GM18517 (cell line): Measurements from ENCODE around the gene ATXN2.
"Not testable (repeated sequence)": the region's sequence is repeated elsewhere in the genome, so short reads cannot be mapped to it uniquely, and the experiment has no call there.

Experiments
- ATAC-seq: cut with Tn5 transposase; IDR thresholded peaks from one replicate; pipeline ENCODE4 v1.9.1; 2021; ENCODE audit warnings: mild to moderate bottlenecking, moderate library complexity; ENCODE audit not compliant: unreplicated experiment

The ATXN2 gene

GRCh38 chr12:111406474-111407376 lies 192.4 kb downstream of the ATXN2 start:
- no peak for ATAC-seq

- ATAC-seq: peak; percentile 7
Measured at GRCh38 chr12:111405859-111406473, 193.1 kb downstream of the ATXN2 start, which contains the start of gene SH2B3. TSS of gene SH2B3 (plus strand) at chr12:111405923. CDS start at chr12:111418146, 12,223 bp downstream.

GRCh38 chr12:111405149-111405858 lies 193.8 kb downstream of the ATXN2 start:
- ATAC-seq: peak; percentile 50

GRCh38 chr12:111404362-111405148 lies 194.6 kb downstream of the ATXN2 start:
- no peak for ATAC-seq

GRCh38 chr12:111402490-111402824 lies 196.7 kb downstream of the ATXN2 start:
- ATAC-seq: not testable (repeated sequence)
